Colonic mucosa (tissue), 4 donors: ENCODE results near the gene ARHGAP42. TPM values are rescaled to one million over a fixed set of nuclear protein-coding genes. Genes with fewer than 3 reads are reported as not detected.

Experiments used
- DNase-seq: peaks from one replicate; pipeline ENCODE4 v3.0.0-alpha.2; 2020
- H3K27ac ChIP-seq: fragments of 200-600 bp; one replicate; pipeline ENCODE4 v1.8.0; 2021
- H3K27me3 ChIP-seq: fragments of 200-600 bp; one replicate; pipeline ENCODE4 v1.8.0; 2021
- H3K36me3 ChIP-seq: fragments of 200-600 bp; one replicate; pipeline ENCODE4 v1.8.0; 2021
- H3K4me1 ChIP-seq: fragments of 200-600 bp; one replicate; pipeline ENCODE4 v1.8.0; 2021; ENCODE audit warnings: mild to moderate bottlenecking
- H3K4me3 ChIP-seq: fragments of 200-600 bp; one replicate; pipeline ENCODE4 v1.8.0; 2021
- H3K9ac ChIP-seq, 2 donors: one replicate each; pipeline ENCODE4 v1.7.0; 2013; ENCODE audit warnings: control low read depth in 2 of 2, low read depth in 2 of 2, low read length in 2 of 2
- H3K9me3 ChIP-seq: fragments of 200-600 bp; one replicate; pipeline ENCODE4 v1.8.0; 2021
- intact Hi-C: fragments of 100-400 bp; cut with DNase I; formaldehyde crosslinking; loops from one replicate; pipeline ENCODE4 v1.14.1; 2022
- total RNA-seq, 2 donors: library from RNA; stranded (reverse); fragmentation: NEBNext Ultra II Directional in 1 of 2; extraction: Animal tissue kit (Norgen Biotek cat#: 25700) in 1 of 2; gene quantifications; one replicate each; pipeline ENCODE4 v1.2.1, GENCODE V29; 2021
- TF ChIP-seq, protein P1 (sequence below): fragments of 200-600 bp; IDR thresholded peaks from one replicate; pipeline ENCODE4 v1.8.0; 2022; ENCODE audit warnings: antibody characterized with exemption, mild to moderate bottlenecking
- donor health status: healthy.
- donor health status: DM: no; HTN: no; CAD: no.
- donor health status: DM: no; HTN: no; CAD: no.

ARHGAP42 gene
- total RNA-seq, 2 donors from 2014 or later, result 13.4 to 15.9 TPM

DNA sequence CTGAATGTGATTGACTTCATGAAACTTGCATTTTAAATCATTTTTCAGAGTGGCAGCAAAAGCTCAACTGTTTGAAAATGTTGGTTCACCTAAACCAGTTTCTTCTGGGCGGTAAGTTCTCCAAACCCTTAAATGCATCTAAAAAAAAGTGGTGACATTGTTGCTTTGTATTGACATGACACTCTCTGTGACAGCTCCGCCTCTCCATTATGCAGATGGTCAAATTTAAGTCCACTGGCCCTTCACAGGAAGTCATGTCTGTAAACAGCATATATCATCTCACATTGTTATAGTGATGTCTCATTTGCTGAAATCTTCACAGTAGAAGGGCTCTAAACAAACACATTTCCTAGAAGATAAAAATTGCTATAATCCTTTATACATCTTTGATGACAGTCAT lies 291.9 kb downstream of the ARHGAP42 start:
- Histone ChIP-seq H3K36me3 (no peaks in the 10 kb centered on the region), H3K9ac (no peak overlapping the region), H3K27me3 (no peaks in the 10 kb centered on the region), H3K4me3 (no peak overlapping the region), H3K9me3 (no peaks in the 10 kb centered on the region), H3K4me1 (no peaks in the 10 kb centered on the region), H3K27ac (no peak overlapping the region)
- no peak for DNase-seq
- TF ChIP-seq, protein P1, sequence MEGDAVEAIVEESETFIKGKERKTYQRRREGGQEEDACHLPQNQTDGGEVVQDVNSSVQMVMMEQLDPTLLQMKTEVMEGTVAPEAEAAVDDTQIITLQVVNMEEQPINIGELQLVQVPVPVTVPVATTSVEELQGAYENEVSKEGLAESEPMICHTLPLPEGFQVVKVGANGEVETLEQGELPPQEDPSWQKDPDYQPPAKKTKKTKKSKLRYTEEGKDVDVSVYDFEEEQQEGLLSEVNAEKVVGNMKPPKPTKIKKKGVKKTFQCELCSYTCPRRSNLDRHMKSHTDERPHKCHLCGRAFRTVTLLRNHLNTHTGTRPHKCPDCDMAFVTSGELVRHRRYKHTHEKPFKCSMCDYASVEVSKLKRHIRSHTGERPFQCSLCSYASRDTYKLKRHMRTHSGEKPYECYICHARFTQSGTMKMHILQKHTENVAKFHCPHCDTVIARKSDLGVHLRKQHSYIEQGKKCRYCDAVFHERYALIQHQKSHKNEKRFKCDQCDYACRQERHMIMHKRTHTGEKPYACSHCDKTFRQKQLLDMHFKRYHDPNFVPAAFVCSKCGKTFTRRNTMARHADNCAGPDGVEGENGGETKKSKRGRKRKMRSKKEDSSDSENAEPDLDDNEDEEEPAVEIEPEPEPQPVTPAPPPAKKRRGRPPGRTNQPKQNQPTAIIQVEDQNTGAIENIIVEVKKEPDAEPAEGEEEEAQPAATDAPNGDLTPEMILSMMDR, result no peak
- intact Hi-C loops, result no loop called here

DNA sequence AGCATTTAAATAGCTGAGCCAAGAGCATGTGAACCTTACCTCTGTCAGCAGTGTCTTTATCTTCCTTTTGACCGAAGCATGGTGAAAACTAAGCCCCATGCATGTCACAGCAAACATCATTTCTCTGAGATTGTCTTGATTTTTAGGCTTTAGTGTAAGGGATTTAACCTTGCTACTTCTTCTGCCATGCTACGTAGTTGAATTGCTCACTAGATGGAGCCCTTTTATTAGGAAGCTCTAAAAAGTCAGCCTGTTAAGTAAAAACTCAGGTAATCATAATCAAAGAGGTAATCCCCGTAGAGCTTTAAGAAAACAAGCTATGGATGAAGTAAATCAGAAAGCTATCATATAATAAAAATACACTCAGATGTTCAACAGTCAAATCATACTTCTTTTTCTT lies 293.1 kb downstream of the ARHGAP42 start:
- Histone ChIP-seq H3K36me3 (no peaks in the 10 kb centered on the region), H3K9me3 (no peaks in the 10 kb centered on the region), H3K9ac (no peak overlapping the region), H3K27me3 (no peaks in the 10 kb centered on the region), H3K27ac (no peak overlapping the region), H3K4me3 (no peak overlapping the region), H3K4me1 (no peaks in the 10 kb centered on the region)
- TF ChIP-seq, protein P1, result no peak
- DNase-seq, result no peak
- intact Hi-C loops, result loop anchor here (10.0 kb wide), 1 partner anchor 455 kb away; no protein-coding TSS in a partner anchor

DNA sequence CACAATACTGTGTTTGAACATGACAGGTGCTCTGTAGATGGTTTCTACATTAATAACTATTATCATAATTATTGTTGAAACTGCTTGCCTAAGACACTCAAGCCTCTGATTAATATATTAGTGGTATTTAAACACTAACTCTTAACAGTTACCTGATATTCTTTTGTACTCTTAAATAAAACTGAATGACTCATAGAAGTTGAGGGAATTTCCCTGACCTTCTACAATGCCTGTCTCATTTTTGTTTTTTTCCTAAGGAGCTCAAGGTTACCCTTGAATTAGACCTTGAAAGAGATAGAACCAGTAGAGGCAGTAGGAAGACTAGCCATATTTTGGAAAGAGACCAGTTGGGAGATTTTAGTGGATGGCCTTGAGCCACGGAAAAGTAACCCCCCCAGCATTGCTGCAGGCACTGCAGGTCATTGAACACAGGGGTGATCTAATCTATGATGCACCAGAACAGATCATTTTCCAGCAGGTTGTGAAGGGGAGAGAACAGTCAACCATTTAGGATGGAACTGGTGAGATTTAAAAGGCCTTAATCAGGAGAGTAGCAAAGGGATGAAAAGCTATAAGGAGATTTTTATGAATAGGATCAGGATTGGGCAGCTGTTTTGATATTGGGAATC lies 294.2 kb downstream of the ARHGAP42 start:
- DNase-seq, result no peak
- H3K9ac ChIP-seq, result no peak overlapping the region
- no peaks in the 10 kb centered on the region for H3K4me1 ChIP-seq
- H3K36me3 ChIP-seq, result no peaks in the 10 kb centered on the region
- no peak overlapping the region for H3K4me3 ChIP-seq
- TF ChIP-seq, protein P1, result no peak
- no peaks in the 10 kb centered on the region for H3K27me3 ChIP-seq
- no peak overlapping the region for H3K27ac ChIP-seq
- intact Hi-C loops, result loop anchor here (10.0 kb wide), 1 partner anchor 453 kb away; no protein-coding TSS in a partner anchor
- no peaks in the 10 kb centered on the region for H3K9me3 ChIP-seq

DNA sequence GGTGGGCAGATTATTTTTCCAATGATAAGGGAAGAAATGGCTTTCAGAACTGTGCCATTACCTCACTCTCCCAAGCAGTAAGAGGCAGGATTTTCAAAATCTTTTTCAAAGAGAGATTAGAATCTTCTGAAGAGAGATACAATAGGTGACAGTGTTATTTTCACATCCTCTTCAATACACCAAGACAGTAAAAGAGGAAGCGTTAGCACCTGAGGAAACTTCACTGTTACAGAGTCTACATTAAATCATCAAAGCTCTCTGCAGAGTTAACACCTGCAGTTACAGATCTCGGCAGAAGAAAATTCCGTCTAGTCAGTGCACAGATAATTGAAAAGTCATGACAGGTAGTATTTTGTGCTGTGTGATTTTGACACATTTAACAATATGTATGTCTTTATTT lies 297.6 kb downstream of the ARHGAP42 start:
- DNase-seq, result no peak
- intact Hi-C loops, result loop anchor here (10.0 kb wide), 1 partner anchor 450 kb away; no protein-coding TSS in a partner anchor
- H3K27ac ChIP-seq, result no peak overlapping the region
- no peak overlapping the region for H3K4me3 ChIP-seq
- TF ChIP-seq, protein P1, result no peak
- H3K9me3 ChIP-seq, result no peaks in the 10 kb centered on the region
- no peaks in the 10 kb centered on the region for H3K4me1 ChIP-seq
- H3K36me3 ChIP-seq, result no peaks in the 10 kb centered on the region
- no peak overlapping the region for H3K9ac ChIP-seq
- H3K27me3 ChIP-seq, result no peaks in the 10 kb centered on the region

DNA sequence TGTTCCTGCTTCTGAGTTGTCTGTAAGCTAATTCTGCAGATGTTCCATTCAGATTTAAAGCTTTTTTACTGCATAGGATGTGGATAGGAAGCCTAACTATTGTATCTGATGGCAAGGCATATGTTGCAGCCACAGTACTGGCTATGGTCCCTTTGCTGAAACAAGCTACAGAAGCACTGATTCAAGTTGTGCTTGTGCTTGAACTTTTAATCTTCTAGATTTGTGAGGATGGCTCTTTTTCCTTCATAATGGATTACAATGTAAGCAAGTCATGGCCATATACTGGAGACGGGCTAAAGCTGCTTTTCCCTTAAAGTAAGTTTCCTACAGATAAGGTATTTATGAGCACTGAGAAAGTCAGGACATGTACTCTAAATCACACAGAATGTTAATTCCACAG lies 303.8 kb downstream of the ARHGAP42 start:
- intact Hi-C loops, result no loop called here
- Histone ChIP-seq H3K27me3 (no peaks in the 10 kb centered on the region), H3K4me1 (no peaks in the 10 kb centered on the region), H3K9me3 (no peaks in the 10 kb centered on the region), H3K36me3 (no peaks in the 10 kb centered on the region), H3K27ac (no peak overlapping the region), H3K9ac (no peak overlapping the region), H3K4me3 (no peak overlapping the region)
- DNase-seq, result no peak
- TF ChIP-seq, protein P1, result no peak
